HG03342 (cell line): Measurements from ENCODE around the gene PAEP.

ENCODE experiments used
- ATAC-seq: cut with Tn5 transposase; IDR thresholded peaks from one replicate; pipeline ENCODE4 v1.9.1; 2021; ENCODE audit warnings: mild to moderate bottlenecking, moderate library complexity; ENCODE audit not compliant: unreplicated experiment

Gene PAEP

DNA sequence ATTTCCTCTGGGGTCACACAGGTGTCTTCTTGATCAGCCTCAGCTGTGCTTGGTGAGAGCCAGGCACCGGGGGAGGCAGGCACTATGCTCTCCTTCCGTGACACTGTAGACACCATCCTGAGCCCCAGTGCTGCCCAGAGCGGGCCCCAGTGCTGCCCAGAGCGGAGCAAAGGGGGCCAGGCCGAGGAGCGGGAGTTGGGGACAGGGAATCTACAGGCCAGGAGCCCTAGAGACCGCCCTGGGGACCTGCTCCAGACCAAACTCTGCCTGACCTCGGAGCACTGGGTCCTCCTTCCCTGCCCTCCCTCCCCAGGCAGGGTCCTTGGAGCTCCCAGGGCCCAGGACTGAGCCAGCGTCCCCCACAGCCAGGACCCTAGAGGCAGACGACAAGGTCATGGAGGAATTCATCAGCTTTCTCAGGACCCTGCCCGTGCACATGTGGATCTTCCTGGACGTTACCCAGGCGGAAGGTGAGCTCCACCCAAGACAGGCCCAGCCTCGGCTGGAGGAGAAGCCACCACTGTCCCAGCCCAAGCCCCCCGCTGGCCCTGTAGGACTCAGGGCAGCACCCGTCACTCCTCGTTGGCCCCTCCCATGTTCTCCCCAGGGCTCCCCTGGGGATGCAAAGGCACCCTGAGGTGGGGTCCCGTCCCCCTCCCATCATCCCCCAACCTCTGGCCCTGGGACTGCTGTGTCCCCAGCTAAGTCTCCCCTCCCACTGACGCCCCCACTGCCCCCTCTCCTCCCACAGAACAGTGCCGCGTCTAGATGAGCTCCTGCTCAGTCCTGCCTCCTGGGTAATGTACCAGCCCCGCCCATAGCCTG, 30.2 kb downstream of the PAEP start:
- ATAC-seq: no peak

DNA sequence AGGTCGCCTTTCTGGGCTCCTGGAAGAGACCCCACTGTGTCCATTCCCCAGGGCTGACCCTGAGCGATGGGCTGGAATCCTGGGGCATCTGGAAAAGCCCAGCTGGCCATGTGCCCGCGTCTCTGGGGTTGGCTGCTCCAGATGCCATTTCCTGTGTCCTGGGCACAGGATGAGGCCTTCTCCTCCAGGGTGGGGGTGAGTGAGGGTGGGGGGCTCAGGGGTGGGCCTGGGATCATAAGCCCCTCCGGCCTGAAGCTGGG, 30.7 kb downstream of the PAEP start:
- no peak for ATAC-seq

- ATAC-seq: no peak
Observed at GRCh38 chr9:135592625-135593024, 31.1 kb downstream of the PAEP start.

DNA sequence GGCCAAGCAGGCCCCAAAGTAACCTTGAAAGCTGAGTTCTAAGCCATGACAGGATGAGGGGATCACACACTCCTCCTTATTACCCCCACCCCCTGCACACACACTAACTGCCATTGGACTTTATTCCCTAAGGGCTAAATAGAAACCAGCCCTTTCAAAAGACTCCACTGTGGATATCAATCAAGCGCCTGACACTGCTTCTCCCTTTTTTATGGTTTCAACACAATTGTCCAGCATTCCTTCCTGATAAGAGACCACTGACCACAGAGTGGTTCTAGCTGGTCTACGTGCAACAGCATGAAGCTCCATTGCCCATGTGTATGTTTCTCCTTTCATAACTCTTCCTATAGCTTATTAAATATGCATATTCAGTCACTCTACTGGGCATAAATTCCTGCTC, 34.7 kb downstream of the PAEP start:
- no peak for ATAC-seq

GRCh38 chr9:135600296-135600817, 38.8 kb downstream of the PAEP start:
- no peak for ATAC-seq

GRCh38 chr9:135601988-135602387, 40.4 kb downstream of the PAEP start:
- no peak for ATAC-seq

DNA sequence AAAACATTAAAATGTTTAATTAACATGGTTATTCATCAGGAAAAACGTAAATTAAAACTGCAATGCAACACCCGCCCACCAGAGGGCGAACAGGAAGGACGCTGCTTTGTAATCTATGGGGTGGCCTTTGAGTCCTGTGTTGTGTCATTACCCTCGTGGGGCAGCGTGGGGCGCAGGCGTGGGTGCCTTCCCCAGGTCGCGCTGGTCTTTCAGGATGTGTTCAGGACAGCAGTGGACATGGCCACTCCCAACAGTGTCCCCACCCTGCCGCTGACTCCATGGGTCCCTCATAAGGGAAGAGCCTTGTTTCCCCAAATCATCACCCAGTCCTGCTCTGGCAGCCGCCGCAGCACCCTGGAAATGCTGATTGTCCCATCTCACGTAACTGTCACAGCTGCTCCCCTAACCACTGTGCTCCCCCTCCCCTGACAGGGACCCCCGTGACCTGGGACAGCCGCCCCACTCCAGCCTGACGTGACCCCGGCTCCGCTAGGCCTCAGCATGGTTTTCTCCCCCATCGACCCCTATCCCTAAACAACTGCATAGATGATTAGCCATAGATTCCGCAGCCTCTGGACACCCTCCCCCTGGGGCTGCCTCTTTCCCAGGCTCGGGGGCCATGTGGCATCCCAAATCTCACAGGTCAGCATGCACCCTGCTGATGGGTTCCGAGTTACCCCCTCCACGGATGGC, 41.4 kb downstream of the PAEP start:
- no peak for ATAC-seq

DNA sequence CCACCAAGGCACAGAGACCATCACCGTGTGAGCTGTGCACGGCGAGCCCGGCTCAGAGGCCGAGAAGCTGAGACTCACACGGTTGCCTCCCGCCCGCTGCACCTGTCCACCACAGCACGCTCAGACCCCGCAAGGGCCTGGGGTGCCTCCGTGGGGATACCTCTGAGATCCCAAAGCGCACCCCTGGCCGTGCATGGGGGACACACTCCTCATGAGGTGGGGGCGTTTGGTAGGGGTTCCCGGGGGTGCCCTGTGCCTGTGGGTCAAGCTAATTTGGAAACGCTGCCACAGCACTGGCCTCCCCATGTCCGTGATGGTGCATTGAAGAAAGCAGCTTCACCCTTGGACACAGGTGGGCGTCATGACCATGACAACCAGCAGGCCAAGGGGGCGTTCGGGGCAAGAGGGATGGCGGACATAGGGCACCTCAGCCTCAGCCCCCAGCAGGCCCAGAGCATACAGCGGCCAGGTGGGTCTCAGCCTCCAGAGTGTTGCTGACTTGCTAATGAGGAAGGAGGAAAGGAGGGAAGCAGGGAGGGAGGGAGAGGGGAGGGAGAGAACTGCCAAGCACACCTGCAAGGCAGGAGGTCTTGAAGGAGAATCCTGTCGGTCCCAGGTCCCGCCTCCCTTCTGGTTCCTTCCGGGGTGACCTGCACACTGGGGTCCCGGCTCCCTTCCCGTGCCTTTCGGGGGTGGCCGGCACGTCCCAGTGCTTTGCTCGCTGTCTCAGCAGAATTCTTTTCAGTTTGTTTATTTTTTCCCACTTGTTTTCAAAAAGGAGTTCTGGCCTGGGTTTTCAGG, 43.1 kb downstream of the PAEP start:
- ATAC-seq: no peak

- no peak for ATAC-seq
Observed at GRCh38 chr9:135605238-135605781, 43.8 kb downstream of the PAEP start.

DNA sequence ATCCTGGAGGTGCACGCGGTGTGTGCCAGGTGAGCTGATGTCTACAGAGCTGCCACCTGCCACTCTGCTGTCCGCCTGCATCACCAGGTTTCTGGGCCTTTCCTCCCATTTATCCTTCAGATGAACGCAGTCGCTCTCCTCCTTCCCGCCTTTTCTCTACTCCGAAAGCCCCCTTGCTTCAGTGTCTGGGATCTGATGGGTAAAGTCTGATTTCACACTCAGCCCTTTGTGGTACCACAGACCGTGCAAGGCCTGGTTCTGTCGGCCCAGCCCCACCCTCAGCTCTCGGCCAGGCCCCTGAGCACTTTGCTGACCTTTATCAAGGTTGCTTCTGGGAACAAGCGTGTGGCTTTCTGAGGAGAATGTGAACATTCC, 45.3 kb downstream of the PAEP start:
- ATAC-seq: no peak

- no peak for ATAC-seq
Observed at GRCh38 chr9:135607401-135608293, 46.1 kb downstream of the PAEP start.

- ATAC-seq: no peak
Observed at GRCh38 chr9:135608294-135608998, 46.9 kb downstream of the PAEP start.

- ATAC-seq: no peak
Observed at GRCh38 chr9:135608999-135609317, 47.4 kb downstream of the PAEP start.

DNA sequence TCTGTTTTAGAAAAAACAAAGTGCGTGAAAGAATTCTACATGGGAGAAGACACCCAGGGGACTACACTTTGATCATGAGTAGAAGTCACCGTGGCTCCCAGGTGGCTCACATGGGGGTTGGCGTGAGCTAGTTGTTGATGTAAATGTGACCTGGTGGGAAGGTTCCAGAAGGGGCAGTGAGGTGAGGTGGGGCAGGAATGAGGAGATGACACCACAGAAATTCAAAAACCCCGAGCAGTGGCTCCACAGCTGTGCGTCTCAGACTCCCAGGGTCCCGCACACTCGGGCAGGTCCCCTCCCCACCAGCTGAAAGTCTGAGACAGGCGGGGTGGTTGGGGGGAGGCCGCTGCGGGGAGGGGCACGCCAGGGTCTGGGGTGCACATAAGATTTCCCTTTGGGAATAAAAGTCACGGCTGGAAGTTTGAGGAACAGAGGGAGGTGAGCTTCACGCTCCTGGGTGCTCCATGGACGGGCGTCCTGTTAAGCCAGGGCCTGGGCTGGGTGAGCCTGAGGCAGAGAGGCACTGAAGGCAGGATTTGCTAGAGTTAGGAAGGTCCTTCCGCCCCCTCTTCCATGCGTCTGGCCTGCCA, 47.9 kb downstream of the PAEP start:
- ATAC-seq: no peak

DNA sequence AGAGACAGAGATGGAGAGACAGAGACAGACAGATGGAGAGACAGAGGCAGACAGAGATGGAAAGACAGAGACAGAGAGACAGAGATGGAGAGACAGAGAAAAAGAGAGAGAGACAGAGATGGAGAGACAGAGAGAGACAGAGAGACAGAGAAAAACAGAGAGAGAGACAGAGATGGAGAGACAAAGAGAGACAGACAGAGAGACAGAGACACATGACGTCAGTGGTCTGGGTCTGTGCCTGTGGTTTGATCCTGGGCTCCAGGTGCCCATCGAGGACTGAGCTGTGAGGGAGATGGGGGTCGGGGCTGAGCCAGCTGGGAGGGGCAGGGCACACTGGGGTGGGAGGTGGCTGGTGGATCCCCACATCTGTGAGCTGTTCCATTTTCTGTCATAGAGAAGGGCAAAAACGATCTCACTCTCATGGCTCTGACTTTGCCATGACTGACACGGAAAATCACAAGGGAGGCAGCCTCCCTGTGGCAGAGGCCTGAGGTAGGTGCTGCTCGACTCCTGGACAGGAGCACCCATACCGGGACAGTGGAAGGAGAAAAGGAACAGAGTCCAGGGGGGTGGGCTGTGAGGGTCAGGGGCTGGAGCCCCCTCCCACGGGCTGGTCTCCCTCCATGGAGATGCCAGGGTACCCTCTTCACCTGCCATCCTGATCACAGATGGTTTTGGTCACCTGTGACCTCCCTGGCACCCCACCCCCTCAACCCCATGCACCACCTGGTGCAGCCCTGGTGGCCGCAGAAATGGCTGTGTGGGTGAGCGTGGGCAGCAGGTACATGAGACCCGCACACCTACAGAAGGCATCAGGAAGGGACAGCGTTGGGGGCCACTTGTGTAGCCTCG, 49.0 kb downstream of the PAEP start:
- no peak for ATAC-seq

DNA sequence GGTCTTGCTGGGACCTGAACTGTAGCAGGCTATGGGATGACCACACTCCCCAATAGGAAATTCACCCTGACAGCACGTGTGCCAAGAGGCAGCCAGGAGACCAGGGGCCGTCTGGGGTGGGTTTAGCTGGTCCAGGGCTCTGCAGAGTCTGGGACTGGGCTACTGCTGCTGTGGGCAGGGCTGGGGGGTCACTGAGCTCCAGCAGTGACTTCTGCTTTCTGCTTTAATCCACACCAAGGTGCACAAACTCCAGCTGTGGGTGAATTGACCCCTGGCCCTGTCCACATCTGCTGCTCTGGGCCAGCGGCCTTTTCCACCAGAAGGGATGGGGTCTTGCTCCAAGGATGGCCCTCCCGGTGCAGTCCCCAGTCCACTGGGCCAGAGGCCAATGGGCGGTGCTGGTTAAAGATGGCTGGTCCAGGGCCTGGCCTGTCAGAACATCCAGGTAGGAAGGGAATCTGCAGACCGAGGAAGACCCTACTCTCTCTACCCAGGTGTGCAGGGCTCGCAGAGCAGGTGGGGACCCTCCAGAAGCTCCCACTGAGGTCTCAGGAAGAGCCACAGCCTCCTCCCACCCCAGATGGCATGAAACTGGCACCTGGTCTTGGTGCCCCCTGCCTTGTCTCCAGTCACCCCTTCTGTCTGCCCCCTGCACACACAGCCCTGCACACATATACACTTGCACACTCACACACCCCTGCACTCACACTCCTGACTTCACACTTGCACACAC, 49.8 kb downstream of the PAEP start:
- no peak for ATAC-seq

- no peak for ATAC-seq
Observed at GRCh38 chr9:135611875-135612209, 50.3 kb downstream of the PAEP start.

GRCh38 chr9:135612437-135612836, 50.9 kb downstream of the PAEP start:
- no peak for ATAC-seq
